MM.1S (cell line): ENCODE data around the gene ADARB1.

Source experiments
- EZH2 ChIP-seq: fragments of 300-600 bp; sonication (generic); optimal IDR thresholded peaks from 2 replicates; pipeline ENCODE3; 2017; ENCODE audit warnings: low read depth, mild to moderate bottlenecking, antibody characterized with exemption, low read length, mixed read lengths
- EZH2phosphoT487 ChIP-seq: fragments of 300-600 bp; sonication (generic); IDR thresholded peaks from 2 replicates; pipeline ENCODE4 v1.6.1; 2018; ENCODE audit warnings: antibody characterized with exemption, low read length
- TF ChIP-seq, protein P1 (sequence below): fragments of 300-600 bp; sonication (generic); IDR thresholded peaks from 2 replicates; pipeline ENCODE4 v1.5.1; 2016; ENCODE audit warnings: antibody characterized with exemption, low read length, mixed read lengths

DNA sequence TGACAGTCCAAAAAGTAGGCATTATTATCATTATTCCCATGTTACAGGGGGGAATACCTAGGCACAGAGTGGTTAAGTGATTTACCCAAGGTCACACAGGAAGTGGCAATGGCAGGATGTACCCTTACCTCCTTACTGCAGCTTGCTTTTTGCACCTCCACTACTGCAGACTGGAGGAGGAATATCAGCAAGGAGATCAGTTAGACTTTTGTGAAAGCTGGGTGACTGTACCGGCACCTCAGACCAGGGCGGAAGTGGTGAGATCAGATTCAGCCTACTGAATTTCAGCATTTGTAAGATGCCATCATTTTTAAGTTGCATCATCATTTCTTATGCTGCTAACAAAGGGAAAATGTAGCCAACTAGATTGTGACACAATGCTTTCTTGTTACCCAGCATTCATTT is 4.5 kb downstream of the ADARB1 start:
- TF ChIP-seq, protein P1, sequence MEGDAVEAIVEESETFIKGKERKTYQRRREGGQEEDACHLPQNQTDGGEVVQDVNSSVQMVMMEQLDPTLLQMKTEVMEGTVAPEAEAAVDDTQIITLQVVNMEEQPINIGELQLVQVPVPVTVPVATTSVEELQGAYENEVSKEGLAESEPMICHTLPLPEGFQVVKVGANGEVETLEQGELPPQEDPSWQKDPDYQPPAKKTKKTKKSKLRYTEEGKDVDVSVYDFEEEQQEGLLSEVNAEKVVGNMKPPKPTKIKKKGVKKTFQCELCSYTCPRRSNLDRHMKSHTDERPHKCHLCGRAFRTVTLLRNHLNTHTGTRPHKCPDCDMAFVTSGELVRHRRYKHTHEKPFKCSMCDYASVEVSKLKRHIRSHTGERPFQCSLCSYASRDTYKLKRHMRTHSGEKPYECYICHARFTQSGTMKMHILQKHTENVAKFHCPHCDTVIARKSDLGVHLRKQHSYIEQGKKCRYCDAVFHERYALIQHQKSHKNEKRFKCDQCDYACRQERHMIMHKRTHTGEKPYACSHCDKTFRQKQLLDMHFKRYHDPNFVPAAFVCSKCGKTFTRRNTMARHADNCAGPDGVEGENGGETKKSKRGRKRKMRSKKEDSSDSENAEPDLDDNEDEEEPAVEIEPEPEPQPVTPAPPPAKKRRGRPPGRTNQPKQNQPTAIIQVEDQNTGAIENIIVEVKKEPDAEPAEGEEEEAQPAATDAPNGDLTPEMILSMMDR = no peak
- no peak for TF ChIP-seq EZH2
- no peak for TF ChIP-seq EZH2phosphoT487
